ENCODE measurements around the gene ATMIN. TPM values are rescaled to one million over a fixed set of nuclear protein-coding genes. Genes with fewer than 3 reads are reported as not detected.

Gene ATMIN
- total RNA-seq, 1 experiment from 2014 or later = 46.7 TPM

- peaks cover 8 to 14% of the 10 kb centered on the region in 2 experiments for H3K4me1 ChIP-seq (ENCODE audit: control insufficient read depth in 1 of 2, insufficient read depth in 2 of 2, low read length in 2 of 2)
- intact Hi-C loops (cut with micrococcal nuclease) = no loop called here
- ATAC-seq (no peak), DNase-seq (ENCODE audit: low read depth, low spot score) (no peak)
- no peak overlapping the region for H3K27ac ChIP-seq (ENCODE audit: low read depth, low read length)
- POLR2A ChIA-PET = no interaction called here
- H3K9me2 ChIP-seq (ENCODE audit: insufficient read depth) = no peaks in the 10 kb centered on the region
- H3K36me3 ChIP-seq (ENCODE audit: control insufficient read depth in 1 of 2, insufficient read depth in 2 of 2, low read length in 2 of 2) = peaks cover 5 to 23% of the 10 kb centered on the region in 2 experiments
- TF ChIP-seq, protein P1, sequence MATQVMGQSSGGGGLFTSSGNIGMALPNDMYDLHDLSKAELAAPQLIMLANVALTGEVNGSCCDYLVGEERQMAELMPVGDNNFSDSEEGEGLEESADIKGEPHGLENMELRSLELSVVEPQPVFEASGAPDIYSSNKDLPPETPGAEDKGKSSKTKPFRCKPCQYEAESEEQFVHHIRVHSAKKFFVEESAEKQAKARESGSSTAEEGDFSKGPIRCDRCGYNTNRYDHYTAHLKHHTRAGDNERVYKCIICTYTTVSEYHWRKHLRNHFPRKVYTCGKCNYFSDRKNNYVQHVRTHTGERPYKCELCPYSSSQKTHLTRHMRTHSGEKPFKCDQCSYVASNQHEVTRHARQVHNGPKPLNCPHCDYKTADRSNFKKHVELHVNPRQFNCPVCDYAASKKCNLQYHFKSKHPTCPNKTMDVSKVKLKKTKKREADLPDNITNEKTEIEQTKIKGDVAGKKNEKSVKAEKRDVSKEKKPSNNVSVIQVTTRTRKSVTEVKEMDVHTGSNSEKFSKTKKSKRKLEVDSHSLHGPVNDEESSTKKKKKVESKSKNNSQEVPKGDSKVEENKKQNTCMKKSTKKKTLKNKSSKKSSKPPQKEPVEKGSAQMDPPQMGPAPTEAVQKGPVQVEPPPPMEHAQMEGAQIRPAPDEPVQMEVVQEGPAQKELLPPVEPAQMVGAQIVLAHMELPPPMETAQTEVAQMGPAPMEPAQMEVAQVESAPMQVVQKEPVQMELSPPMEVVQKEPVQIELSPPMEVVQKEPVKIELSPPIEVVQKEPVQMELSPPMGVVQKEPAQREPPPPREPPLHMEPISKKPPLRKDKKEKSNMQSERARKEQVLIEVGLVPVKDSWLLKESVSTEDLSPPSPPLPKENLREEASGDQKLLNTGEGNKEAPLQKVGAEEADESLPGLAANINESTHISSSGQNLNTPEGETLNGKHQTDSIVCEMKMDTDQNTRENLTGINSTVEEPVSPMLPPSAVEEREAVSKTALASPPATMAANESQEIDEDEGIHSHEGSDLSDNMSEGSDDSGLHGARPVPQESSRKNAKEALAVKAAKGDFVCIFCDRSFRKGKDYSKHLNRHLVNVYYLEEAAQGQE (IDR thresholded peaks at IDR 0.05; ENCODE audit: low read depth) = no peak
- TF ChIP-seq POLR2A (IDR thresholded peaks at IDR 0.05; ENCODE audit: borderline replicate concordance, extremely low read depth, insufficient read depth, insufficient read length) = no peak
- no peak for TF ChIP-seq EZH2phosphoT487 (IDR thresholded peaks at IDR 0.05; ENCODE audit: borderline replicate concordance)
- TF ChIP-seq EGR1 (IDR thresholded peaks at IDR 0.05; ENCODE audit: low read depth) = no peak
- TF ChIP-seq, protein P2, sequence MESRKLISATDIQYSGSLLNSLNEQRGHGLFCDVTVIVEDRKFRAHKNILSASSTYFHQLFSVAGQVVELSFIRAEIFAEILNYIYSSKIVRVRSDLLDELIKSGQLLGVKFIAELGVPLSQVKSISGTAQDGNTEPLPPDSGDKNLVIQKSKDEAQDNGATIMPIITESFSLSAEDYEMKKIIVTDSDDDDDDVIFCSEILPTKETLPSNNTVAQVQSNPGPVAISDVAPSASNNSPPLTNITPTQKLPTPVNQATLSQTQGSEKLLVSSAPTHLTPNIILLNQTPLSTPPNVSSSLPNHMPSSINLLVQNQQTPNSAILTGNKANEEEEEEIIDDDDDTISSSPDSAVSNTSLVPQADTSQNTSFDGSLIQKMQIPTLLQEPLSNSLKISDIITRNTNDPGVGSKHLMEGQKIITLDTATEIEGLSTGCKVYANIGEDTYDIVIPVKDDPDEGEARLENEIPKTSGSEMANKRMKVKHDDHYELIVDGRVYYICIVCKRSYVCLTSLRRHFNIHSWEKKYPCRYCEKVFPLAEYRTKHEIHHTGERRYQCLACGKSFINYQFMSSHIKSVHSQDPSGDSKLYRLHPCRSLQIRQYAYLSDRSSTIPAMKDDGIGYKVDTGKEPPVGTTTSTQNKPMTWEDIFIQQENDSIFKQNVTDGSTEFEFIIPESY (IDR thresholded peaks at IDR 0.05; ENCODE audit: extremely low read depth, insufficient replicate concordance, low read length) = no peak
- TF ChIP-seq SIN3A (IDR thresholded peaks at IDR 0.05; ENCODE audit: low read depth) = no peak
- TF ChIP-seq ATF3 (IDR thresholded peaks at IDR 0.05) = no peak
- TF ChIP-seq JUND (IDR thresholded peaks at IDR 0.05) = no peak
- TF ChIP-seq MAX (IDR thresholded peaks at IDR 0.05) = no peak
- no peak for TF ChIP-seq CBX3 (IDR thresholded peaks at IDR 0.05; ENCODE audit: low read depth)
- no peaks in the 10 kb centered on the region; the same call in 1 of the 2 replicates for H4K20me1 ChIP-seq (ENCODE audit: insufficient read depth)
- no peak overlapping the region for H3K9ac ChIP-seq (ENCODE audit: low read length)
- no peak overlapping the region for H3K4me2 ChIP-seq (ENCODE audit: low read length)
- no peak overlapping the region for H2AFZ ChIP-seq (ENCODE audit: low read depth, low read length, poor library complexity, severe bottlenecking)
- CTCF ChIA-PET = no interaction called here
- H3K9me3 ChIP-seq (ENCODE audit: control insufficient read depth in 1 of 2, insufficient read depth in 1 of 2, low read depth in 1 of 2, low read length in 2 of 2) = no peaks in the 10 kb centered on the region
- no peak overlapping the region for H3K4me3 ChIP-seq (replicated peaks in 1 of 2; ENCODE audit: low read depth in 1 of 2, low read length in 2 of 2)
- H3K27me3 ChIP-seq (ENCODE audit: insufficient read depth, low read length) = no peaks in the 10 kb centered on the region
- peaks cover 16% of the 10 kb centered on the region for H3K79me2 ChIP-seq (ENCODE audit: insufficient read depth, low read length)
- RAD21 ChIA-PET (ENCODE audit: low non-redundant PET in 1 of 2, low total read pairs in 2 of 2, uncharacterized antibody in 2 of 2, unreplicated experiment in 2 of 2) = interaction anchor here in 1 of 2 experiments (0.7 kb wide), 1 partner anchor 58 kb away, joined by 3 read pairs; no protein-coding TSS in a partner anchor
- BruUV-seq (replicated peaks) = no TSS peak
Measured at GRCh38 chr16:81081014-81081413, 45.4 kb downstream of the ATMIN start.

Data from HCT116 (cell line).